Measurements from ENCODE around the gene SLC22A31. TPM values are rescaled to one million over a fixed set of nuclear protein-coding genes. Genes with fewer than 3 reads are reported as not detected.
"Not testable (repeated sequence)": the region's sequence is repeated elsewhere in the genome, so short reads cannot be mapped to it uniquely, and the experiment has no call there.

SLC22A31 gene
- total RNA-seq, 1 donor from 2014 or later, result 1.6 TPM

DNA sequence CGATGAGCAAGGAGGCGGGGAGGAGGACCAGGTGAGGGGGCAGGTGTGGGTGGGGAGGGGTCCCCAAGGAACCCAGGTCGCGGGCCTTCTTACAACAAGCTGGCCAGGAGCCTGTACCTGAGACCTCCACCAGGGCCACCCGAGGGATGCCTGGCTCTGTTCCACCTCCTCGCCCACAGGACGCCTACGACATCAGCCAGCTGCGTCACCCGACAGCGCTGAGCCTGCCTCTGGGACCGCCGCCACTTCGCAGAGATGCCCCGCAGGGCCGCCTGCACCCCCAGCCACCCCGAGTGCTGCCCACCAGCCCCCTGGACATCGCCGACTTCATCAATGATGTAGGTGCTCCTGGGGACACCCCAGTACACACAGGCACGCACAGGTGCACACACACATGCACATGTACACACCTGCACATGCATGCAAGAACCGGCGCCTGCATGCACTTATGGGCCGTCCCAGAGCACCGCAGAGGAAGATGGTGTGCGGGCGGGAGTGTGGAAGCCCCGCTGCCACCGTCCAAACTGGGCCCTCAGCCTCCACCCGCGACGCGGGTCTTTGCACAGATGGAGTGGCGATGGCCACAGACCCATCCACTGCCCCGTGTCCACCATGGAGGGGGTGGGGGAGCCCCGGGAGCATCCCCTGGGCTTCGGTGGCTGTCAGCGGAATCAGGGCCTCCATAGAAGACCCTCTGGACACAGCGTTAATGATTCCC is 6.6 kb downstream of the SLC22A31 start:
- no peak for DNase-seq (ENCODE audit: low spot score)

DNA sequence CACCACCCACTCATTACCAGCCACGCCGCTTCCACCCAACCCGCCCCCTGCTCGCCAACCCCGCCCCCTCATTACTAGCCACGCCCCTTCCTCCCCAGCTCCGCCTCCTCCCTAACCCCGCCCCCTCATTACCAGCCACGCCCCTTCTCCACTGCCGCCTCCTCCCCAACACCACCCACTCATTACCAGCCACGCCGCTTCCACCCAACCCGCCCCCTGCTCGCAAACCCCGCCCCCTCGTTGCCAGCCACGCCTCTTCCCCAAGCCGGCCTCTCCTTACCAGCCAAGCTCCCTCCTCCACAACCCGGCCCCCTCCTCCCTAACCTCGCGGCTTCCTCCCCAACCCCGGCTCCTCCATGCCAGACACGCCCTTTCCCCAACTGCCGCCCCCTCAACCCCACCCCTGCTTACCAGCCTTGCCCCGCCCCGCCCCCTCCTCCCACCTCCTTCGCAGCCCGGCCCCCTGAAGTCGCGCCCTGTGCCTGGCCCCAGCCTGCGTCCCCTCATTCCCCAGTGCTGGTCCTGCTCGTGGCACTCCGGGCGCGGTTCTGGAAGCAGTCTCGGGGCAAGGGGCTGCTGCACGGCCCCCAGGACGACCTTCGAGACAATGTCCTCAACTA is 7.3 kb downstream of the SLC22A31 start:
- peak; percentile 45 for DNase-seq (ENCODE audit: low spot score)

DNA sequence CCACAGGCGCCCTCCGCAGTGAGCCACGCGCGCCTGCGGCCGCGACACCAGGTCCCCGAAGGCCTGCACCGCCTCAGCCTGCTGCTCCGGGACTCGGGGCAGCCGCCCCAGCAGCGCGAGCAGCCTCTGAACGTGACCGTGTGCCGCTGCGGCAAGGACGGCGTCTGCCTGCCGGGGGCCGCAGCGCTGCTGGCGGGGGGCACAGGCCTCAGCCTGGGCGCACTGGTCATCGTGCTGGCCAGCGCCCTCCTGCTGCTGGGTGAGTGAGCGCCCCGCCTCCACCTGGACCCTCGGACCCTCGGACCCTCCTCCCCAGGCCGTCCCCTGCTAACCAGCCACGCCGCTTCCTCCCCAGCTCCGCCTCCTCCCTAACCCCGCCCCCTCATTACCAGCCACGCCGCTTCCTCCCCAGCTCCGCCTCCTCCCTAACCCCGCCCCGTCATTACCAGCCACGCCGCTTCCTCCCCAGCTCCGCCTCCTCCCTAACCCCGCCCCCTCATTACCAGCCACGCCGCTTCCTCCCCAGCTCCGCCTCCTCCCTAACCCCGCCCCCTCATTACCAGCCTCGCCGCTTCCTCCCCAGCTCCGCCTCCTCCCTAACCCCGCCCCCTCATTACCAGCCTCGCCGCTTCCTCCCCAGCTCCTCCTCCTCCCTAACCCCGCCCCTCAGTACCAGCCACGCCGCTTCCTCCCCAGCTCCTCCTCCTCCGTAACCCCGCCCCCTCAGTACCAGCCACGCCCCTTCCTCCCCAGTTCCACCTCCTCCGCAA is 8.0 kb downstream of the SLC22A31 start:
- DNase-seq (ENCODE audit: low spot score), result peak; percentile 79

DNA sequence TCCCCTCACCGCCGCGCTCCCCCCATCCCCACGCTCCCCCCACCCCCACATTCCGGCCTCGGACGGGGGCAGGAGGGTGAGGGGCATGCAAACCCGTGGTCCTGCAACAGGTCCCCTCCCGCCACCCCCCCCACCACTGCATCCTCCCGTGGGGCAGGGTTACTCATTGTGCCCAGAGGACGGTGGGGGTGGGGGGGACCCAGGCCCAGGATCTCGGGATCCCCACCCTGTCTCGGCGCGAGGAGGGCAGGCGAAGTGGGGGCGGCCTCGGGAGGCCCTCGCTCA is 8.5 kb downstream of the SLC22A31 start:
- no peak for DNase-seq (ENCODE audit: low spot score)

DNA sequence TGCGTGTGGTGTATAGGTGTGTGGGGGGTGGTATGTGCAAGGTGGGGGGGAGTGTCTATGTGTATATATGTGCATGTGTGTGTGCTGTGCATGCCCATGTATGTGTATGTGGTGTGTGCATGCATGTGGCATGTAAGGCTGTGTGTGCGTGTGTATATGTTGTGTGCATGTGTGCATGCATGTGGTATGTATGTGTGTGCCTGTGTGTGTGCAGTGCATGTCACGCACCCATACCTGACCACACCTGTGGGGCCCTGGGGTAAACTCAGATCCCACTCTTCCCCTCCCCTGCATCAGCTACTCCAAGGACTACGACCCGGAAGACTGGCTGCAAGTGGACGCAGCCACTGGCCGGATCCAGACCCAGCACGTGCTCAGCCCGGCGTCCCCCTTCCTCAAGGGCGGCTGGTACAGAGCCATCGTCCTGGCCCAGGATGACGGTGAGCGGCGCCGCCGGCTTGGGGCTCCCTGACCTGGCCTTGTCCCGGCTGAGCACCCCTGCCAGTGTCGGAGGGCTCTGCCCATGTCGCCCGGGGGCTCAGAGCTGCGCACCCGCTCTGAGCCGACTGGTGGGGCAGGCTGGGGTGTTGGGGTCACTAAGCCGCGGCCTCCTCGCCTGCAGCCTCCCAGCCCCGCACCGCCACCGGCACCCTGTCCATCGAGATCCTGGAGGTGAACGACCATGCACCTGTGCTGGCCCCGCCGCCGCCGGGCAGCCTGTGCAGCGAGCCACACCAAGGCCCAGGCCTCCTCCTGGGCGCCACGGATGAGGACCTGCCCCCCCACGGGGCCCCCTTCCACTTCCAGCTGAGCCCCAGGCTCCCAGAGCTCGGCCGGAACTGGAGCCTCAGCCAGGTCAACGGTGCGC is 9.1 kb downstream of the SLC22A31 start:
- no peak for DNase-seq (ENCODE audit: low spot score)

DNA sequence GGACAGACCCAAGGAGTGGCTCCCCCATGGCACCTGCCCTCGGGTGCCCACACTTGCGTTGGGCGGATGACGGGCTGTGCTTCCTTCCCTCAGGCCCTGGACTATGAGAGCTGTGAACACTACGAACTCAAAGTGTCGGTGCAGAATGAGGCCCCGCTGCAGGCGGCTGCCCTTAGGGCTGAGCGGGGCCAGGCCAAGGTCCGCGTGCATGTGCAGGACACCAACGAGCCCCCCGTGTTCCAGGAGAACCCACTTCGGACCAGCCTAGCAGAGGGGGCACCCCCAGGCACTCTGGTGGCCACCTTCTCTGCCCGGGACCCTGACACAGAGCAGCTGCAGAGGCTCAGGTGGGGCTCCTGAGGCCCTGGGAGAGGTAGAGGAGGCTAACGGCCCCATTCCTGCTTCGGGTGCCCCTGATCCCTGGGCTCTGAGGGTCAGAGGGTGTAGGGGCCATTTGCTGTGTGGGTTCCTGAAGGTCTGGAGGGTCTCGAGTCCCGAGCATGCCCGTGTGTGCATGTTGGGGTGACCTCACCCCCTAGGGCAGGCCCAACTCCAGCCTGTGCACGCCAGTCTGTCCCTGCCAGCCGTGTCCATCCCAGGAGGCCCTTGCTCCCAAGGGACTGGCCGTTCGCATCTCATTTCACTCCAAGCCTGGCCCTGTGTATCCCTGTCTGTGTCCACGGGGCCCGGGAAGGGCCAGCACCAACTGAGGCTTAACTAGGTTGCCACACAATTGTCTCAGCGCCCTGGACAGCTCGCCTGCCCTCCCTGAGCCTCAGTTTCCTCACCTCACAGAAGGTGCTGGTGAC is 10.0 kb downstream of the SLC22A31 start:
- DNase-seq (ENCODE audit: low spot score), result no peak

DNA sequence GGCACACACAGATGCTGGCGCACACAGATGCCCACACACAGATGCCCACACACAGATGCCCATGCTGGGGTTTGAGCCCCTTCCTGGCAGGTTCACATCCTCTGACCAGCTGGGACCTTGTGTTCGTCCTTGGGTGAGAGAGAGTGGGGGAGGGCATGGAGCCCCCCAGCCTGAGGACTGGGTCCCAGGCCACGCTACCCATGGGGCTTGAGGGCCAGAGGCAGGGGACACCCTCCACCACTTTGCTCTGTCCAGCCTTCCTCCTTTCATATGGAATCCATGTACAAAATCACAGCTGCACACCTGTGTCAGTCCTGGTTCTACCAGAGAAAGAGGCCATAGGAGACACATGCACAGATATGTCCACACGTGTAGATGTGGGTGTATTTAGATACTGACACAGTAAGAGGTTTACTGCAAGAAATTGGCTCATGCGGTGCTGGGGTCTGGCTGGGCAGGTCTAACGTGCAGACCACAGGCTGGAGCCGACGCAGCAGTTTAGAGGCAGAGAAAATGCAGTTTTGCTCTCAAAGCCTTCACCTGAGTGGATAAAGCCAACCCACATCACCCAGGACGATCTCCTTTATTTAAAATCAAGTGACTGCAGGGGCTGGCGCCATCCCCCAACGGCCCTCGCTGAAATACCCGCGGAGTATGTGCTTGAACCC is 10.8 kb downstream of the SLC22A31 start:
- no peak for DNase-seq (ENCODE audit: low spot score)

DNA sequence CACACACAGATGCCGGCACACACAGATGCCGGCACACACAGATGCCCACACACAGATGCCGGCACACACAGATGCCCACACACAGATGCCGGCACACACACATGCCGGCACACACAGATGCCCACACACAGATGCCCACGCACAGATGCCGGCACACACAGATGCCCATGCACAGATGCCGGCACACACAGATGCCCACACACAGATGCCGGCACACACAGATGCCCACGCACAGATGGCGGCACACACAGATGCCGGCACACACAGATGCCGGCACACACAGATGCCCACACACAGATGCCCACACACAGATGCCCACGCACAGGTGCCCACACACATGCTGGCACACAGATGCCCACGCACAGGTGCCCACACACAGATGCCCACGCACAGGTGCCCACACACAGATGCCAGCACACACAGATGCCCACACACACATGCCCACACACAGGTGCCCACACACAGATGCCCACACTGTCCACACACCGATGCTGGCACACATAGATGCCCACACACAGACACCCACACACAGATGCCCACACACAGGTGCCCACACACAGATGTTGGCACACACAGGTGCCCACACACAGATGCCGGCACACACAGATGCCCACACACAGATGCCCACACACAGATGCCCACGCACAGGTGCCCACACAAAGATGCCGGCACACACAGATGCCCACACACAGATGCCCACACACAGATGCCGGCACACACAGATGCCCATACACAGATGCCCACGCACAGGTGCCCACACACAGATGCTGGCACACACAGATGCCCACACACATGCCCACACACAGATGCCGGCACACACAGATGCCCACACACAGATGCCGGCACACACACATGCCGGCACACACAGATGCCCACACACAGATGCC is 11.6 kb downstream of the SLC22A31 start:
- not testable (repeated sequence) for DNase-seq (ENCODE audit: low spot score)

DNA sequence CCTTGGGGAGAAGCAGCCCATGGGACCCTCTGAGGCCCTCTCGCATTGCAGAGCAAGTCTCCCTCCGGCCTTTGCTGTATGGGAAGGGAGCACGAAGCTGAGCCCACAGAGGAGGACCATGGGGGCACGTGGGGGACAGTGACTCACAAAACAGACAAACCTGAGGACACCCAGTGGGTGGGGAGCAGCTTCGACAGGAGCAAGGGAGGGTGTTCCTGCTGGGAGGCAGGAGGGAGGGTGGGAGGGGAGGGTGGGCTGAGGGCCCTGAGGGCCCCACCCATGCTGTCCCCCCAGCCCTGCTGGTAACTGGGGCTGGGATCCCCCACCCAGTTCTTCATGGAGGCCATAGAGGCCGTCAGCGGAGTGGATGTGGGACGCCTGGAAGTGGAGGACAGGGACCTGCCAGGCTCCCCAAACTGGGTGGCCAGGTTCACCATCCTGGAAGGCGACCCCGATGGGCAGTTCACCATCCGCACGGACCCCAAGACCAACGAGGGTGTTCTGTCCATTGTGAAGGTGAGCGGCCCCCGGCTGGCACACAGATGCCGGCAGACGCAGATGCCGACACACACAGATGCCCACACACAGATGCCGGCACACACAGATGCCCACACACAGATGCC is 12.5 kb downstream of the SLC22A31 start:
- no peak for DNase-seq (ENCODE audit: low spot score)

DNA sequence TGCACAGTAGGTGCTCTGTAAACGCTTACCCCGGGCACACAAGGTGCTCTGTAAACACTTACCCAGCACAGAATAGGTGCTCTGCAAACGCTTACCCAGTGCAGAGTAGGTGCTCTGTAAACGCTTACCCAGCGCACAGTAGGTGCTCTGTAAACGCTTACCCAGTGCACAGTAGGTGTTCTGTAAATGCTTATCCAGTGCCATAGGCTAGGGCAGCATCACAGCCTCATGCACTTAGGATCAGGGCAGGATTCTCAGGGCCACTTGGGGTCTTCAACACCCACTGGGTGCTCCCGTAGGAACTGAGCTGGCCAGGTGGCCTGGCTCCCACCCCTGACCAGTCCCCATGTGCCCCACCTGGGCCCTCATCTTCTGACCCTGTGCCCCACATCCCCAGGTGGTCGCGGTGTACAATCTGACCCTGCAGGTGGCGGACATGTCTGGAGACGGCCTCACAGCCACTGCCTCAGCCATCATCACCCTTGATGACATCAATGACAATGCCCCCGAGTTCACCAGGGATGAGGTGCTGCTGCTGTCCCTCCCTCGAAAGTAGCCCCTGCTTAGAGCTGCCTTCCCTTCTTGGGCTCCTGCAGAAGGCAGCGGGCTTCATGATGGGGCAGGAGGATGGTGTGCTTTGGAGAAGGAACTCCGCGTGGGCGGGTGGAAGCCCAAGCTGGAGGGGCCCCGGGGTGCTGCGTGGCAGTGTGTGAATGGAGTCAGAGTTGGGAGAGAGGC is 13.1 kb downstream of the SLC22A31 start:
- DNase-seq (ENCODE audit: low spot score), result no peak

DNA sequence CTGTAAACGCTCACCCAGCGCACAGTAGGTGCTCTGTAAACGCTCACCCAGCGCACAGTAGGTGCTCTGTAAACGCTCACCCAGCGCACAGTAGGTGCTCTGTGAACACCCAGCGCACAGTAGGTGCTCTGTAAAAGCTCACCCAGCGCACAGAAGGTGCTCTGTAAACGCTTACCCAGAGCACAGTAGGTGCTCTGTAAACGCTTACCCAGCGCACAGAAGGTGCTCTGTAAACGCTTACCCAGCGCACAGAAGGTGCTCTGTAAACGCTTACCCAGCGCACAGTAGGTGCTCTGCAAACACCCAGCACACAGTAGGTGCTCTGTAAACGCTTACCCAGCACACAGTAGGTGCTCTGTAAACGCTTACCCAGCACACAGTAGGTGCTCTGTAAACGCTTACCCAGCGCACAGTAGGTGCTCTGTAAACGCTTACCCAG is 13.7 kb downstream of the SLC22A31 start:
- DNase-seq (ENCODE audit: low spot score), result not testable (repeated sequence)

DNA sequence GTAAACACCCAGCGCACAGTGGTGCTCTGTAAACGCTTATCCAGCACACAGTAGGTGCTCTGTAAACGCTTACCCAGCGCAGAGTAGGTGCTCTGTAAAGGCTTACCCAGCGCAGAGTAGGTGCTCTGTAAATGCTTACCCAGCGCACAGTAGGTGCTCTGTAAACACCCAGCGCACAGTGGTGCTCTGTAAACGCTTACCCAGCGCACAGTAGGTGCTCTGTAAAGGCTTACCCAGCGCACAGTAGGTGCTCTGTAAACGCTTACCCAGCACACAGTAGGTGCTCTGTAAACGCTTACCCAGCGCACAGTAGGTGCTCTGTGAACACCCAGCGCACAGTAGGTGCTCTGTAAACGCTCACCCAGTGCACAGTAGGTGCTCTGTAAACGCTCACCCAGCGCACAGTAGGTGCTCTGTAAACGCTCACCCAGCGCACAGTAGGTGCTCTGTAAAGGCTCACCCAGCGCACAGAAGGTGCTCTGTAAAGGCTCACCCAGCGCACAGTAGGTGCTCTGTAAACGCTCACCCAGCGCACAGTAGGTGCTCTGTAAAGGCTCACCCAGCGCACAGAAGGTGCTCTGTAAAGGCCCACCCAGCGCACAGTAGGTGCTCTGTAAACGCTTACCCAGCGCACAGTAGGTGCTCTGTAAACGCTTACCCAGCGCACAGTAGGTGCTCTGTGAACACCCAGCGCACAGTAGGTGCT is 14.3 kb downstream of the SLC22A31 start:
- not testable (repeated sequence) for DNase-seq (ENCODE audit: low spot score)

DNA sequence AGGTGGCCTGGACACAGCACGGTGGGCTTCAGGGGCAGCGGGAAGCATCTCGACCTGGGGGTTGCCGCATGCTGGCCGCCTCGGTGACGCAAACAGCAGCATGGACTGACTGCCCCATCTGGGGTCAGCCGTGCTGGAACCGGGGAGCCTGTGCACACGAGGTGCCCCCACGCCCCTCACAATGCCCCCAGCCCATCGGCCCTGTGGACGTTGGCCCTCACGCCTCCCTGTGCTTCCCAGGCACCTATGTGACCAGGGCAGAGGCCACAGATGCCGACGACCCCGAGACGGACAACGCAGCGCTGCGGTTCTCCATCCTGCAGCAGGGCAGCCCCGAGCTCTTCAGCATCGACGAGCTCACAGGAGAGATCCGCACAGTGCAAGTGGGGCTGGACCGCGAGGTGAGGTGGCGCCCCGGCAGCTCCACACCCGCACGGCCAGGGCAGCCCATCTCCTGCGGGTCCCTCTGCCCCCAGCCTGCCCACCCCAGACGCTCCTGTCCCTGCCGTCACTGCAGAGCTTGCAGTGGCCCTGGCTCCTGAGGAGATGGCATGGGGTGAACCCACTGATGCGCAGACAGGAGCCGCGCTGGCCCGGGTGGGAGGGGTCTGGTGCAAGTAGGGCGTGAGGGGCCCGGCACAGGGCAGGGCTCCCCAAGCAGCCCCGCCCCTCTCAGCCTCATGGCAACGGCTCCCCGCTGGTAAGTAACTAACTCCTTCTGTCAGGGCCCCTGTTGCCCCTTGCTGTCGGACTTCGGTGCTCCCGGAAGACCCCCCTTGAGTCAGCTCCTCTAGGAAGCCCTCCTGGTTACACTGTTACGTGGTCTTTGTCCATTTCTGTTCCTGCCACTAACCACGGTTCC is 15.2 kb downstream of the SLC22A31 start:
- DNase-seq (ENCODE audit: low spot score), result no peak

DNA sequence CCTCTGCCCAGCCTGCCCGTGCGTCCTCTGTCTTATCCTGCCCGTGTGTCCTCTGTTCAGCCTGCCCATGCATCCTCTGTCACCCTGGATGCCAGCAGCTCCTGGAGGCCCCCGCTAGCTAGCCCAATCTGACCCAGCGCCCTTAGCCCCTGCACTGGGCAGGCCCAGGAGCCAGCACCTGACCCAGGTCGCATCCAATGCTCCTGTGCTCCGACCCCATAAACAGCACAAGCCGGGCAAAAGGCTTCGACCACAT is 15.7 kb downstream of the SLC22A31 start:
- no peak for DNase-seq (ENCODE audit: low spot score)

DNA sequence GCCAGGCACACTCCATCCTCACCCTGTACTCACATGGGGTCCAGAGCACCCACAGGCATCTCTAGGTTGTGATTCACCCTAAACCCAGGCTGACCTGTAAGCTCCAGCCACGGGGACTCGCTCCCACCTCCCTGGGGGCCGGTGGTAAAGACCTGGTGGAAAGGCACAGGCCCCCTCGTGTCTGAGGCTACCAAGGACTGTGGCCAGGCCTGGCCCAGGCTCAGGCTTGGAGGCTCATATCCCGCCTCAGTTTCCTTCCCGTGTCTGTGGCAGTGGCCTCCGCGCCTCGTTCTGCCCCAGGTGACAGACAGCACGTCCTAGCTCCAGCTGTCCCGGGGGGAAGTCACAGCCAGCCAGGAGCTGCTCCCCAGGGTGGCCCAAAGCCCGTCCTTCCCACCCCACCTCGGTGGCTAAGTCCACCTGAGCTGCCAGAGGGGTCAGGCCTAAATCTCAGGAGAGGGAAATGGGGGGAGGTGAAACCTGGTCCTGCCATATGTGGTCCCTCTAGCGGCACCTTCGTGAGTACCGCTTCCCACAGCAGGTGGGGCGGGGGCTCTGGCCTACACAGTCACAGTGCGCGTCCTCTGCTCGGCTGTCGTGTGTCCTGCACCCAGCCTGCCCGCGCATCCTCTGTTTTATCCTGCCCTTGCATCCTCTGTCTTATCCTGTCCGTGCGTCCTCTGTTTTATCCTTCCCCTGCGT is 16.2 kb downstream of the SLC22A31 start:
- DNase-seq (ENCODE audit: low spot score), result no peak

DNA sequence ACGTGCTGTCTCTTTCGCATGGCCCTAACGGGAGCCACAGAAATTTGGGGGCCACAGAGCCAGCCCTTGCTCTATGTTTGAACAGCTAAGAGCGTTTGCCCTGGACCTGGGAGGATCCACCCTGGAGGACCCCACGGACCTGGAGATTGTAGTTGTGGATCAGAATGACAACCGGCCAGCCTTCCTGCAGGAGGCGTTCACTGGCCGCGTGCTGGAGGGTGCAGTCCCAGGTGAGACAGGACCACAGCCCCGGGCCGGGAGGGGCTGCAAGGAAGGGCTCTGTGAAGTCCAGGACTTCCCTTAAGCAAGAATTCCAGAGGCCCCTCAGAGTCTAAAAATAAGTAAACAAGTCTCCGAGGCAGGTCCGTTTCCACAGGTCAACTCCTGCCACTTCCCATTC is 16.9 kb downstream of the SLC22A31 start:
- DNase-seq (ENCODE audit: low spot score), result no peak
